Dendritic cell treated with granulocyte-macrophage colony-stimulating factor and Interleukin-4, amounts not matched to agents 40 ng/mL and 50 ng/mL, for 4 days (primary cell): Measurements from ENCODE around the gene C17orf113.

Experiments used
- H3K27ac Mint-ChIP-seq: one replicate; pipeline ENCODE4 v1.8.0; 2022; ENCODE audit warnings: mild to moderate bottlenecking, mixed read lengths
- H3K27me3 Mint-ChIP-seq: one replicate; pipeline ENCODE4 v1.8.0; 2022; ENCODE audit warnings: mild to moderate bottlenecking, mixed read lengths
- H3K36me3 Mint-ChIP-seq: one replicate; pipeline ENCODE4 v1.8.0; 2022; ENCODE audit warnings: low read depth, mixed read lengths
- H3K4me1 Mint-ChIP-seq: one replicate; pipeline ENCODE4 v1.8.0; 2022; ENCODE audit warnings: low read depth, mixed read lengths
- H3K4me3 Mint-ChIP-seq: one replicate; pipeline ENCODE4 v1.8.0; 2022; ENCODE audit warnings: mild to moderate bottlenecking, moderate library complexity, mixed read lengths
- H3K9me3 Mint-ChIP-seq: one replicate; pipeline ENCODE4 v1.8.0; 2022; ENCODE audit warnings: mixed read lengths
- intact Hi-C: fragments of 100-400 bp; cut with micrococcal nuclease; formaldehyde crosslinking; loops from one replicate; pipeline ENCODE4 v1.15.0; 2022

The C17orf113 gene

GRCh38 chr17:42040818-42041217 lies 9.6 kb downstream of the C17orf113 start:
- no peaks in the 10 kb centered on the region for H3K36me3 Mint-ChIP-seq
- H3K4me1 Mint-ChIP-seq: no peaks in the 10 kb centered on the region
- intact Hi-C loops: no loop called here
- H3K27ac Mint-ChIP-seq: no peak overlapping the region
- H3K4me3 Mint-ChIP-seq: no peak overlapping the region
- H3K9me3 Mint-ChIP-seq: no peaks in the 10 kb centered on the region
- peaks cover 20% of the 10 kb centered on the region for H3K27me3 Mint-ChIP-seq

GRCh38 chr17:42039794-42040763 lies 10.3 kb downstream of the C17orf113 start:
- Mint-ChIP-seq H3K4me1 (no peaks in the 10 kb centered on the region), H3K9me3 (no peaks in the 10 kb centered on the region), H3K27ac (no peak overlapping the region), H3K4me3 (peak overlapping the region; percentile 58), H3K36me3 (no peaks in the 10 kb centered on the region), H3K27me3 (peaks cover 20% of the 10 kb centered on the region)
- intact Hi-C loops: no loop called here

- H3K9me3 Mint-ChIP-seq: no peaks in the 10 kb centered on the region
- intact Hi-C loops: no loop called here
- no peaks in the 10 kb centered on the region for H3K36me3 Mint-ChIP-seq
- H3K4me3 Mint-ChIP-seq: no peak overlapping the region
- no peak overlapping the region for H3K27ac Mint-ChIP-seq
- peaks cover 20% of the 10 kb centered on the region for H3K27me3 Mint-ChIP-seq
- peaks cover 5% of the 10 kb centered on the region for H3K4me1 Mint-ChIP-seq
Measured at GRCh38 chr17:42038221-42038973, 12.0 kb downstream of the C17orf113 start.

GRCh38 chr17:42034059-42034458 lies 16.3 kb downstream of the C17orf113 start:
- no peaks in the 10 kb centered on the region for H3K36me3 Mint-ChIP-seq
- no peak overlapping the region for H3K4me3 Mint-ChIP-seq
- intact Hi-C loops: no loop called here
- H3K27me3 Mint-ChIP-seq: peaks cover 5% of the 10 kb centered on the region
- no peaks in the 10 kb centered on the region for H3K9me3 Mint-ChIP-seq
- H3K27ac Mint-ChIP-seq: no peak overlapping the region
- peaks cover 5% of the 10 kb centered on the region for H3K4me1 Mint-ChIP-seq

- Mint-ChIP-seq H3K36me3 (no peaks in the 10 kb centered on the region), H3K9me3 (no peaks in the 10 kb centered on the region), H3K27me3 (no peaks in the 10 kb centered on the region), H3K27ac (no peak overlapping the region), H3K4me3 (no peak overlapping the region), H3K4me1 (peaks cover 26% of the 10 kb centered on the region)
- intact Hi-C loops: no loop called here
Measured at GRCh38 chr17:42031584-42031983, 18.8 kb downstream of the C17orf113 start.

GRCh38 chr17:42028791-42029127 lies 21.6 kb downstream of the C17orf113 start:
- intact Hi-C loops: loop anchor here (10.0 kb wide), 1 partner anchor 256 kb away; the partner anchor contains the start of gene STAT5A
- H3K36me3 Mint-ChIP-seq: peaks cover 20% of the 10 kb centered on the region
- peak overlapping the region; percentile 43 for H3K27ac Mint-ChIP-seq
- no peaks in the 10 kb centered on the region for H3K27me3 Mint-ChIP-seq
- H3K9me3 Mint-ChIP-seq: no peaks in the 10 kb centered on the region
- peaks cover 50% of the 10 kb centered on the region for H3K4me1 Mint-ChIP-seq
- H3K4me3 Mint-ChIP-seq: no peak overlapping the region

GRCh38 chr17:42027961-42028790 lies 22.2 kb downstream of the C17orf113 start:
- peak overlapping the region; percentile 43 for H3K27ac Mint-ChIP-seq
- no peaks in the 10 kb centered on the region for H3K27me3 Mint-ChIP-seq
- no peak overlapping the region for H3K4me3 Mint-ChIP-seq
- H3K9me3 Mint-ChIP-seq: no peaks in the 10 kb centered on the region
- peaks cover 53% of the 10 kb centered on the region for H3K4me1 Mint-ChIP-seq
- intact Hi-C loops: loop anchor here (10.0 kb wide), 1 partner anchor 257 kb away; the partner anchor contains the start of gene STAT5A
- peaks cover 26% of the 10 kb centered on the region for H3K36me3 Mint-ChIP-seq

GRCh38 chr17:42027590-42027889 lies 22.9 kb downstream of the C17orf113 start:
- Mint-ChIP-seq H3K36me3 (peaks cover 32% of the 10 kb centered on the region), H3K27ac (peak overlapping the region; percentile 43), H3K4me3 (no peak overlapping the region), H3K27me3 (no peaks in the 10 kb centered on the region), H3K4me1 (peaks cover 58% of the 10 kb centered on the region), H3K9me3 (no peaks in the 10 kb centered on the region)
- intact Hi-C loops: loop anchor here (10.0 kb wide), 1 partner anchor 257 kb away; the partner anchor contains the start of gene STAT5A

GRCh38 chr17:42026857-42027589 lies 23.4 kb downstream of the C17orf113 start:
- no peaks in the 10 kb centered on the region for H3K27me3 Mint-ChIP-seq

GRCh38 chr17:42025936-42026335 lies 24.5 kb downstream of the C17orf113 start:
- no peaks in the 10 kb centered on the region for H3K9me3 Mint-ChIP-seq
- H3K4me3 Mint-ChIP-seq: no peak overlapping the region
- intact Hi-C loops: loop anchor here (2.0 to 10.0 kb wide), 2 partner anchors 91 to 259 kb away; partner anchors contain the start of gene STAT5A
- H3K36me3 Mint-ChIP-seq: peaks cover 48% of the 10 kb centered on the region
- peaks cover 74% of the 10 kb centered on the region for H3K4me1 Mint-ChIP-seq
- peak overlapping the region; percentile 44 for H3K27ac Mint-ChIP-seq
- no peaks in the 10 kb centered on the region for H3K27me3 Mint-ChIP-seq

More at GRCh38 chr17:42026857-42027589, 23.4 kb downstream of the C17orf113 start:
- intact Hi-C loops: loop anchor here (10.0 kb wide), 1 partner anchor 258 kb away; the partner anchor contains the start of gene STAT5A
- peak overlapping the region; percentile 44 for H3K27ac Mint-ChIP-seq
- peaks cover 64% of the 10 kb centered on the region for H3K4me1 Mint-ChIP-seq
- peaks cover 37% of the 10 kb centered on the region for H3K36me3 Mint-ChIP-seq
- H3K4me3 Mint-ChIP-seq: no peak overlapping the region
- no peaks in the 10 kb centered on the region for H3K9me3 Mint-ChIP-seq

- no peaks in the 10 kb centered on the region for H3K9me3 Mint-ChIP-seq
- H3K27me3 Mint-ChIP-seq: no peaks in the 10 kb centered on the region
- intact Hi-C loops: loop anchor here (2.0 to 10.0 kb wide), 2 partner anchors 92 to 260 kb away; partner anchors contain the start of gene STAT5A
- no peak overlapping the region for H3K4me3 Mint-ChIP-seq
- H3K4me1 Mint-ChIP-seq: peaks cover 80% of the 10 kb centered on the region
- H3K36me3 Mint-ChIP-seq: peaks cover 53% of the 10 kb centered on the region
- H3K27ac Mint-ChIP-seq: peak overlapping the region; percentile 95
Measured at GRCh38 chr17:42025191-42025579, 25.2 kb downstream of the C17orf113 start.

- Mint-ChIP-seq H3K27me3 (no peaks in the 10 kb centered on the region), H3K36me3 (peaks cover 53% of the 10 kb centered on the region), H3K4me3 (peak overlapping the region; percentile 54), H3K4me1 (peaks cover 88% of the 10 kb centered on the region), H3K27ac (peak overlapping the region; percentile 95), H3K9me3 (no peaks in the 10 kb centered on the region)
- intact Hi-C loops: loop anchor here (2.0 to 10.0 kb wide), 2 partner anchors 93 to 261 kb away; partner anchors contain the start of gene STAT5A
Measured at GRCh38 chr17:42023524-42024349, 26.7 kb downstream of the C17orf113 start.
